Peyer's patch (tissue), 4 donors: ENCODE measurements around the gene ADD2.

Source experiments
- CTCF ChIP-seq, 6 experiments: fragments of 450-650 bp in 4 of 6; fragments of 200-600 bp in 2 of 6; sonication (generic) in 1 of 6; IDR thresholded peaks; one replicate each; pipeline ENCODE4 v1.5.1; 2017 to 2019; ENCODE audit warnings: antibody characterized with exemption in 6 of 6, mild to moderate bottlenecking in 3 of 6, moderate library complexity in 1 of 6
- POLR2A ChIP-seq, 2 donors: fragments of 450-650 bp; IDR thresholded peaks; one replicate each; pipeline ENCODE4 v1.5.1; 2017; ENCODE audit warnings: antibody characterized with exemption in 2 of 2, mild to moderate bottlenecking in 2 of 2, moderate library complexity in 2 of 2

- no peak for TF ChIP-seq CTCF (IDR thresholded peaks at IDR 0.05)
- TF ChIP-seq POLR2A (IDR thresholded peaks at IDR 0.05): no peak
These were observed 89.3 kb downstream of the ADD2 start for GRCh38 chr2:70678576-70679143.
